H1 (cell line): ENCODE results near the gene TMEM17. TPM values are rescaled to one million over a fixed set of nuclear protein-coding genes. Genes with fewer than 3 reads are reported as not detected.

Experiments
- CBX8 ChIP-seq: fragments of 300-800, 300-1000 bp; sonication (generic); IDR thresholded peaks from 2 replicates; pipeline ENCODE4 v1.7.1; 2016; ENCODE audit warnings: low read depth, low read length, borderline replicate concordance
- CREB1 ChIP-seq: IDR thresholded peaks from 2 replicates; pipeline ENCODE4 v1.6.1; 2012; ENCODE audit warnings: inconsistent platforms
- FOSL1 ChIP-seq: IDR thresholded peaks from 2 replicates; pipeline ENCODE4 v1.6.1; 2011; ENCODE audit warnings: mild to moderate bottlenecking, low read depth, low read length, moderate library complexity; ENCODE audit not compliant: insufficient read depth
- GABPA ChIP-seq: IDR thresholded peaks from 2 replicates; pipeline ENCODE4 v1.6.1; 2011; ENCODE audit warnings: mild to moderate bottlenecking, low read length, moderate library complexity, borderline replicate concordance; ENCODE audit not compliant: insufficient read depth
- HDAC2 ChIP-seq, 2 experiments: fragments of 300-600 bp in 1 of 2; sonication (generic) in 1 of 2; IDR thresholded peaks; 2 replicates each; pipeline ENCODE4 v1.6.1; 2011 to 2012; ENCODE audit warnings: low read depth in 2 of 2, low read length in 2 of 2, mild to moderate bottlenecking in 2 of 2, moderate library complexity in 2 of 2, borderline replicate concordance in 1 of 2, inconsistent platforms in 1 of 2
- JUN ChIP-seq: IDR thresholded peaks from 2 replicates; pipeline ENCODE4 v1.6.1; 2011; ENCODE audit warnings: low read depth, mild to moderate bottlenecking, improper control_type of control experiment, low read length
- JUND ChIP-seq: IDR thresholded peaks from 2 replicates; pipeline ENCODE4 v1.6.1; 2011; ENCODE audit warnings: mild to moderate bottlenecking, improper control_type of control experiment, low read length
- KDM1A ChIP-seq: fragments of 200-600, 300-600 bp; sonication (generic); IDR thresholded peaks from 2 replicates; pipeline ENCODE4 v1.7.1; 2016; ENCODE audit warnings: mild to moderate bottlenecking, low read length, borderline replicate concordance
- NRF1 ChIP-seq: IDR thresholded peaks from 2 replicates; pipeline ENCODE4 v1.6.1; 2011; ENCODE audit warnings: mild to moderate bottlenecking, low read depth, low read length, improper control_type of control experiment
- POLR2AphosphoS5 ChIP-seq: IDR thresholded peaks from 2 replicates; pipeline ENCODE4 v1.6.1; 2011; ENCODE audit warnings: low read depth, low read length
- RFX5 ChIP-seq: IDR thresholded peaks from 2 replicates; pipeline ENCODE4 v1.6.1; 2011; ENCODE audit warnings: low read depth, low read length, improper control_type of control experiment, borderline replicate concordance
- RXRA ChIP-seq: IDR thresholded peaks from 2 replicates; pipeline ENCODE4 v1.6.1; 2011; ENCODE audit warnings: low read depth, mild to moderate bottlenecking, low read length, moderate library complexity; ENCODE audit not compliant: insufficient read depth
- SP4 ChIP-seq: IDR thresholded peaks from 2 replicates; pipeline ENCODE4 v1.6.1; 2012; ENCODE audit warnings: low read length, inconsistent platforms
- polyA plus RNA-seq, 7 experiments: library from polyadenylated mRNA; depleted of rRNA in 3 of 7; stranded (reverse) in 5 of 7; unstranded in 2 of 7; fragments of >200 nt in 5 of 7; fragments of 200-250 nt in 2 of 7; gene quantifications; 1 replicate in 5 of 7; 2 replicates in 1 of 7; 4 replicates in 1 of 7; pipeline versions ENCODE4 v1.2.1 to v1.2.3, GENCODE V29; 2011 to 2013; ENCODE audit warnings: missing spikeins in 2 of 7, mixed read lengths in 2 of 7
- total RNA-seq: library from RNA; stranded (reverse); fragmentation: NEBNext Ultra II Directional; extraction: Animal tissue kit (Norgen Biotek cat#: 25700); gene quantifications from 2 replicates; pipeline ENCODE4 v1.2.1, GENCODE V29; 2021
- TF ChIP-seq, protein P1 (sequence below): IDR thresholded peaks from 2 replicates; pipeline ENCODE4 v1.6.1; 2012; ENCODE audit warnings: inconsistent platforms

The TMEM17 gene
- total and polyA plus RNA-seq, 2 of the 8 experiments (the other 6 are each of a cell fraction or from before 2014, with no cell fraction given), result 0.69 to 1.2 TPM

DNA sequence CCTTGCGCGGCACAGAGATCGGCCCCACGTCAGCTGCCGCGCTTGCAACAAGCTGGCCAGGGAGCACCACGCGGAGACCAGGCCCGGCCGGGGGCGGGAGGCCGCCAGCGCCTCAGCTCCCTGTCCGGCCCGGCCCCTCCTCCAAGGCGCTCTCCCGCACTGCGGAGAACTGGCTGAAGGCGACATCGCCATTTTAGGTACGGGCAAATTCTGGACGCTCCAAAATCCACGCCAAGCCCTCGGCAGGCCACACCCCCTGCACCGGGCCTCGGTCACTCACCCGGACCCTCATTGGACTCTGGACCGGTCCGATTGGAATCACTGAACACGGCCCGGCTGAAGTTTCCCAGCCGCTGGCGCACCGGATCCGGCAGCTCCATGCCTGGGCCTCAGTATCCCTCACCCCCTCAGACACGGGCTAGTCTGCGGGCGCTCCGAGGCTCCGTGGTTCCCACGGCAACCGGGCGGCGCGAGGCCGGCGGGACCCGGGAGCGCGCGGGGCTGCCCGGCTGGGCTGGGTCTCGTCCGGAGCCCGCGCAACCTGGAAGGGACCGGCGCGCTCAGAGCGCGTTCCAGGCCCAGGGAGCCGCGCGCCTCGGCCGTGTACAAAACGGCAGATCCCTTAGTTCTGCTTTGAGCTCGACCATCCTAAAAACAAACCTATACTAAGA lies at the start of gene TMEM17 (continued):
- TF ChIP-seq KDM1A, result peak; percentile 26; the same call in 1 of the 2 replicates
- no peak for TF ChIP-seq JUND
- TF ChIP-seq GABPA, result no peak
- TF ChIP-seq RXRA, result no peak
- TF ChIP-seq NRF1, result no peak
- no peak for TF ChIP-seq SP4
- TF ChIP-seq CREB1, result peak; percentile 83
- peak; percentile 86 to 96; a peak in 3 of 4 replicates for TF ChIP-seq HDAC2 (IDR thresholded peaks at IDR 0.05; ENCODE audit: borderline replicate concordance in 1 of 2, low read depth in 2 of 2, low read length in 2 of 2)
- TF ChIP-seq JUN, result no peak
- no peak for TF ChIP-seq FOSL1
- TF ChIP-seq, protein P1, sequence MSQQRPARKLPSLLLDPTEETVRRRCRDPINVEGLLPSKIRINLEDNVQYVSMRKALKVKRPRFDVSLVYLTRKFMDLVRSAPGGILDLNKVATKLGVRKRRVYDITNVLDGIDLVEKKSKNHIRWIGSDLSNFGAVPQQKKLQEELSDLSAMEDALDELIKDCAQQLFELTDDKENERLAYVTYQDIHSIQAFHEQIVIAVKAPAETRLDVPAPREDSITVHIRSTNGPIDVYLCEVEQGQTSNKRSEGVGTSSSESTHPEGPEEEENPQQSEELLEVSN, result peak; percentile 77
- TF ChIP-seq CBX8, result no peak
- no peak for TF ChIP-seq RFX5
- peak; percentile 62 for TF ChIP-seq POLR2AphosphoS5
